Neural progenitor cell (in vitro differentiated cells): Measurements from ENCODE around the gene FHOD3. TPM values are rescaled to one million over a fixed set of nuclear protein-coding genes. Genes with fewer than 3 reads are reported as not detected.

Experiments
- DNase-seq: peaks from one replicate; pipeline ENCODE4 v3.0.0-alpha.2; 2016; ENCODE audit warnings: low spot score
- H2AFZ ChIP-seq: fragments of 200-600 bp; sonication (generic); replicated peaks from 2 replicates; pipeline ENCODE4 v1.6.1; 2016; ENCODE audit warnings: antibody characterized with exemption
- H3F3A ChIP-seq: fragments of 200-600 bp; sonication (generic); 2 replicates; pipeline ENCODE4 v1.6.1; 2016; ENCODE audit warnings: antibody characterized with exemption, low read depth
- H3K27ac ChIP-seq: fragments of 200-600 bp; sonication (generic); 2 replicates; pipeline ENCODE4 v1.5.1; 2016; ENCODE audit warnings: mild to moderate bottlenecking
- H3K27me3 ChIP-seq: fragments of 200-600 bp; sonication (generic); 2 replicates; pipeline ENCODE4 v1.6.1; 2016; ENCODE audit warnings: mild to moderate bottlenecking, moderate library complexity
- H3K36me3 ChIP-seq: fragments of 200-600 bp; sonication (generic); 2 replicates; pipeline ENCODE4 v1.5.1; 2016
- H3K4me1 ChIP-seq: fragments of 200-600 bp; sonication (generic); 2 replicates; pipeline ENCODE4 v1.6.1; 2016; ENCODE audit warnings: mixed run types
- H3K4me2 ChIP-seq: fragments of 200-600 bp; sonication (generic); 2 replicates; pipeline ENCODE4 v1.6.1; 2016
- H3K4me3 ChIP-seq: fragments of 200-600 bp; sonication (generic); 2 replicates; pipeline ENCODE4 v1.5.1; 2016
- H3K79me2 ChIP-seq: fragments of 200-600 bp; sonication (generic); 2 replicates; pipeline ENCODE4 v1.6.1; 2016; ENCODE audit warnings: low read depth
- H3K9ac ChIP-seq: fragments of 200-600 bp; sonication (generic); 2 replicates; pipeline ENCODE4 v1.6.1; 2016
- H3K9me3 ChIP-seq: fragments of 200-600 bp; sonication (generic); 2 replicates; pipeline ENCODE4 v1.5.1; 2016; ENCODE audit warnings: low read depth
- H4K20me1 ChIP-seq: fragments of 200-600 bp; sonication (generic); 2 replicates; pipeline ENCODE4 v1.6.1; 2016; ENCODE audit warnings: low read depth
- H3K27ac Mint-ChIP-seq: 3 replicates; pipeline ENCODE4 v1.8.0; 2021; ENCODE audit warnings: mixed read lengths
- H3K27me3 Mint-ChIP-seq: 2 replicates; pipeline ENCODE4 v1.8.0; 2022; ENCODE audit warnings: low read depth, mild to moderate bottlenecking, inconsistent platforms, moderate library complexity, mixed read lengths; ENCODE audit not compliant: insufficient read depth
- H3K36me3 Mint-ChIP-seq: 3 replicates; pipeline ENCODE4 v1.8.0; 2021; ENCODE audit warnings: mixed read lengths
- H3K4me1 Mint-ChIP-seq: 3 replicates; pipeline ENCODE4 v1.8.0; 2021; ENCODE audit warnings: mixed read lengths
- H3K4me3 Mint-ChIP-seq: 3 replicates; pipeline ENCODE4 v1.8.0; 2021; ENCODE audit warnings: mild to moderate bottlenecking, moderate library complexity, mixed read lengths
- H3K9me3 Mint-ChIP-seq: 3 replicates; pipeline ENCODE4 v1.8.0; 2020; ENCODE audit warnings: mixed read lengths
- EZH2 ChIP-seq: fragments of 200-600 bp; sonication (generic); IDR thresholded peaks from 2 replicates; pipeline ENCODE4 v1.6.1; 2017; ENCODE audit warnings: antibody characterized with exemption, mild to moderate bottlenecking, moderate library complexity
- EZH2phosphoT487 ChIP-seq: fragments of 200-600 bp; sonication (generic); IDR thresholded peaks from 2 replicates; pipeline ENCODE4 v1.6.1; 2017; ENCODE audit warnings: antibody characterized with exemption
- total RNA-seq: library from RNA; depleted of rRNA; stranded (reverse); fragments of >200 nt; gene quantifications from 2 replicates; pipeline ENCODE4 v1.2.3, GENCODE V29; 2015; ENCODE audit warnings: low replicate concordance
- TF ChIP-seq, protein P1 (sequence below): fragments of 200-600 bp; sonication (generic); IDR thresholded peaks from 2 replicates; pipeline ENCODE4 v1.5.1; 2017; ENCODE audit warnings: antibody characterized with exemption, mild to moderate bottlenecking

The FHOD3 gene
- total RNA-seq, 1 donor from 2014 or later: 69.7 TPM

DNA sequence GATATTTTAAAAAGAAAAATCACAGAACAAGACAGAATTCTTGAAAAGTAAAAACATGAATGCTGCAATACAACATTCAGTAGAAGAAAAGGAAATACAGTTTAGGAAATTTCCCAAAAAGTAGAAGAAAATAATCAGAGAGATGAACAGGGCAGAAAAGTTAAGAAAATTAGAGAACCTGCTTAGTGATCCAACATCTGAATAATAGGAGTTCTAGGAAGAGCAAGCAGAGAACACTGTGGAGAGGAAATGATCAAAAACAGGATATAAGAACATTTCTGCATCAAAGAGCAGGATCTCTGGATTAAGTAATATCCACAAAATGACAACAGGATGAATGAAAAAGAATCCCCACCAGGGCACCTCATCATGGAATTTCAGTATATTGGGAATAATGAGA is 8.8 kb upstream of the FHOD3 start:
- no peak overlapping the region for H3K27ac ChIP-seq
- no peak overlapping the region for H3K4me2 ChIP-seq
- Mint-ChIP-seq H3K4me1 (no peaks in the 10 kb centered on the region), H3K27me3 (peaks cover 2% of the 10 kb centered on the region), H3K36me3 (no peaks in the 10 kb centered on the region), H3K4me3 (no peak overlapping the region), H3K9me3 (peaks cover 13% of the 10 kb centered on the region), H3K27ac (no peak overlapping the region)
- H4K20me1 ChIP-seq: no peaks in the 10 kb centered on the region
- H3F3A ChIP-seq: no peaks in the 10 kb centered on the region
- H3K27me3 ChIP-seq: peaks cover 2% of the 10 kb centered on the region
- H3K4me1 ChIP-seq: no peaks in the 10 kb centered on the region
- no peak overlapping the region for H2AFZ ChIP-seq
- H3K36me3 ChIP-seq: peaks cover 6% of the 10 kb centered on the region
- H3K9ac ChIP-seq: no peak overlapping the region
- no peak for DNase-seq
- no peaks in the 10 kb centered on the region for H3K79me2 ChIP-seq
- TF ChIP-seq EZH2 (no peak), EZH2phosphoT487 (no peak)
- TF ChIP-seq, protein P1, sequence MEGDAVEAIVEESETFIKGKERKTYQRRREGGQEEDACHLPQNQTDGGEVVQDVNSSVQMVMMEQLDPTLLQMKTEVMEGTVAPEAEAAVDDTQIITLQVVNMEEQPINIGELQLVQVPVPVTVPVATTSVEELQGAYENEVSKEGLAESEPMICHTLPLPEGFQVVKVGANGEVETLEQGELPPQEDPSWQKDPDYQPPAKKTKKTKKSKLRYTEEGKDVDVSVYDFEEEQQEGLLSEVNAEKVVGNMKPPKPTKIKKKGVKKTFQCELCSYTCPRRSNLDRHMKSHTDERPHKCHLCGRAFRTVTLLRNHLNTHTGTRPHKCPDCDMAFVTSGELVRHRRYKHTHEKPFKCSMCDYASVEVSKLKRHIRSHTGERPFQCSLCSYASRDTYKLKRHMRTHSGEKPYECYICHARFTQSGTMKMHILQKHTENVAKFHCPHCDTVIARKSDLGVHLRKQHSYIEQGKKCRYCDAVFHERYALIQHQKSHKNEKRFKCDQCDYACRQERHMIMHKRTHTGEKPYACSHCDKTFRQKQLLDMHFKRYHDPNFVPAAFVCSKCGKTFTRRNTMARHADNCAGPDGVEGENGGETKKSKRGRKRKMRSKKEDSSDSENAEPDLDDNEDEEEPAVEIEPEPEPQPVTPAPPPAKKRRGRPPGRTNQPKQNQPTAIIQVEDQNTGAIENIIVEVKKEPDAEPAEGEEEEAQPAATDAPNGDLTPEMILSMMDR: no peak
- no peak overlapping the region for H3K4me3 ChIP-seq
- H3K9me3 ChIP-seq: peaks cover 9% of the 10 kb centered on the region

DNA sequence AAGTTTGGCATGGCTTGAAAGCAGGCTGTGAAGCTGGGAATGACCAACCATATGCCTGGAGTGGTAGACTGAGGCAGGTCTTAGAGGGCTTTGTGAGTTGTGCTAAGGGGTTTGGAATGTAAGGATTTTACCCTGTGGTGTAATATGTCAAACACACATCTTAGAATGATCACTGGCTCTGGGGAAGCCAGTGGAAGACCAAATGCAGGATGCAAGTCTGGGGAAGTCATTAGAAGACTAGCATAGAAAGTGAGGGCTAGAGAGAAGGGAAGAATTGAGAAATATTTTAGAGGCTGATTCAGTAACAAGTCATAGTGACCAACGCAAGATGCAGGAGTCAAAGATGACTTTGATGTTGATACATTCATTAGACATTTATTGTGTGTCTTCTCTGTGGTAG is 3.5 kb upstream of the FHOD3 start:
- no peak for TF ChIP-seq EZH2
- no peak for TF ChIP-seq EZH2phosphoT487
- TF ChIP-seq, protein P1: no peak
- DNase-seq: no peak
- Histone ChIP-seq H3K79me2 (peaks cover 15% of the 10 kb centered on the region), H4K20me1 (peaks cover 4% of the 10 kb centered on the region), H3K27me3 (peaks cover 29% of the 10 kb centered on the region), H2AFZ (no peak overlapping the region), H3K4me3 (no peak overlapping the region), H3K4me1 (peaks cover 4% of the 10 kb centered on the region), H3K9me3 (peaks cover 4% of the 10 kb centered on the region), H3K9ac (no peak overlapping the region), H3K4me2 (no peak overlapping the region), H3K36me3 (peaks cover under 1% of the 10 kb centered on the region), H3F3A (peaks cover 4% of the 10 kb centered on the region), H3K27ac (no peak overlapping the region)
- H3K9me3 Mint-ChIP-seq: peaks cover 8% of the 10 kb centered on the region
- peaks cover 2% of the 10 kb centered on the region for H3K27me3 Mint-ChIP-seq
- H3K36me3 Mint-ChIP-seq: peaks cover 1% of the 10 kb centered on the region
- H3K4me3 Mint-ChIP-seq: no peak overlapping the region
- no peak overlapping the region for H3K27ac Mint-ChIP-seq
- peaks cover 4% of the 10 kb centered on the region for H3K4me1 Mint-ChIP-seq

DNA sequence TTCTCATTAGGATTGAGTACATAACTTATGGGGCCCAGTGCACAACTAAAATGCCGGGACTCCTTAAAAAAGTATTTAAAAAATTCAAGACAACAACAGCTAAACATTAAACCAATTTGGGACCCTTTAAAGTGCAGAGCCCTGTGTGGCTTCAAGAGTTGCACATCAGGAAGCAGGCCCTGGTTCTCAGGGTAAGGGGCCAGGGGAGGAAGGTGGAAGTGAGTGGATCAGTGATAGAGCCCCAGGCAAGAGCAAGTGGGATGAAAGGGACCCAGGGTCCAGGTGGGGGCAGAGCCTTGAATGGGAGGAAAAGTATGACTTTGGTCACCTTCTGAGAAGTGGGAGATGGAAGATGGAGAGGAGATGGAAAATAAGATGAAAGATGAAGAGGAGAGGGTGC is 2.3 kb upstream of the FHOD3 start:
- Histone ChIP-seq H3K9ac (no peak overlapping the region), H2AFZ (no peak overlapping the region), H3K36me3 (no peaks in the 10 kb centered on the region), H3K4me3 (no peak overlapping the region), H3K9me3 (no peaks in the 10 kb centered on the region), H3F3A (peaks cover 4% of the 10 kb centered on the region), H3K79me2 (peaks cover 26% of the 10 kb centered on the region), H3K27ac (no peak overlapping the region), H4K20me1 (peaks cover 16% of the 10 kb centered on the region), H3K4me2 (no peak overlapping the region), H3K4me1 (peaks cover 15% of the 10 kb centered on the region), H3K27me3 (peaks cover 29% of the 10 kb centered on the region)
- Mint-ChIP-seq H3K9me3 (peaks cover 2% of the 10 kb centered on the region), H3K27me3 (peaks cover 2% of the 10 kb centered on the region), H3K27ac (no peak overlapping the region), H3K36me3 (peaks cover 3% of the 10 kb centered on the region), H3K4me1 (peaks cover 5% of the 10 kb centered on the region), H3K4me3 (no peak overlapping the region)
- TF ChIP-seq EZH2phosphoT487: no peak
- TF ChIP-seq, protein P1: no peak
- no peak for TF ChIP-seq EZH2
- no peak for DNase-seq
